ENCODE data around the gene SLC44A1.

SLC44A1 gene

GRCh38 chr9:105390871-105391270 lies 146.4 kb downstream of the SLC44A1 start:
- H3K23ac ChIP-seq (ENCODE audit: low read length) = no peak overlapping the region
- no peak overlapping the region for H4K8ac ChIP-seq (ENCODE audit: low read depth, low read length)
- H3K27me3 ChIP-seq (ENCODE audit: insufficient read depth, low read length) = no peaks in the 10 kb centered on the region
- no peak for DNase-seq
- H3K79me1 ChIP-seq (ENCODE audit: low read length) = no peaks in the 10 kb centered on the region
- H3K4ac ChIP-seq (ENCODE audit: low read depth, low read length) = no peak overlapping the region
- H3K27ac ChIP-seq (ENCODE audit: low read depth, low read length) = no peak overlapping the region
- H3K4me2 ChIP-seq (ENCODE audit: low read length) = no peak overlapping the region
- H2BK120ac ChIP-seq (ENCODE audit: insufficient read depth, low read length, poor library complexity) = no peak overlapping the region
- H2BK12ac ChIP-seq (ENCODE audit: low read length) = no peak overlapping the region
- no peak overlapping the region for H3K14ac ChIP-seq (ENCODE audit: low read length)
- no peak overlapping the region for H4K91ac ChIP-seq (ENCODE audit: low read depth, low read length)
- H3K9me3 ChIP-seq (ENCODE audit: insufficient read depth, low read depth, low read length) = no peaks in the 10 kb centered on the region
- H3K4me3 ChIP-seq (ENCODE audit: low read depth, low read length) = no peak overlapping the region
- no peaks in the 10 kb centered on the region for H3K4me1 ChIP-seq (ENCODE audit: control insufficient read depth in 1 of 2, insufficient read depth in 2 of 2, low read length in 2 of 2)
- no peaks in the 10 kb centered on the region for H3K79me2 ChIP-seq (ENCODE audit: control insufficient read depth, insufficient read depth, low read length, poor library complexity)
- no peak overlapping the region for H4K12ac ChIP-seq (ENCODE audit: low read depth, low read length)
- no peak overlapping the region for H2BK5ac ChIP-seq (ENCODE audit: low read depth, low read length, poor library complexity)
- no peak overlapping the region for H3K18ac ChIP-seq (ENCODE audit: low read length)
- WGBS (ENCODE audit: extremely low coverage, insufficient coverage, insufficient read length) = no CpG with 5 or more reads among the region's 3 CpGs
- H2AK5ac ChIP-seq (ENCODE audit: low read length) = no peak overlapping the region
- no peaks in the 10 kb centered on the region for H3K36me3 ChIP-seq (ENCODE audit: control insufficient read depth in 1 of 2, insufficient read depth in 2 of 2, low read length in 2 of 2)
- H2AFZ ChIP-seq (ENCODE audit: insufficient read depth, low read length, poor library complexity) = no peak overlapping the region
- no peak overlapping the region for H3K9ac ChIP-seq (ENCODE audit: low read length)

- Histone ChIP-seq H3K79me1 (ENCODE audit: low read length) (no peaks in the 10 kb centered on the region), H3K9me3 (ENCODE audit: insufficient read depth, low read depth, low read length) (no peaks in the 10 kb centered on the region), H3K4me2 (ENCODE audit: low read length) (no peak overlapping the region), H3K36me3 (ENCODE audit: control insufficient read depth in 1 of 2, insufficient read depth in 2 of 2, low read length in 2 of 2) (no peaks in the 10 kb centered on the region), H2BK12ac (ENCODE audit: low read length) (no peak overlapping the region), H2AK5ac (ENCODE audit: low read length) (no peak overlapping the region), H2AFZ (ENCODE audit: insufficient read depth, low read length, poor library complexity) (no peak overlapping the region), H3K4me1 (ENCODE audit: control insufficient read depth in 1 of 2, insufficient read depth in 2 of 2, low read length in 2 of 2) (no peaks in the 10 kb centered on the region), H3K4ac (ENCODE audit: low read depth, low read length) (no peak overlapping the region), H2BK5ac (ENCODE audit: low read depth, low read length, poor library complexity) (no peak overlapping the region), H3K4me3 (ENCODE audit: low read depth, low read length) (no peak overlapping the region), H3K27ac (ENCODE audit: low read depth, low read length) (no peak overlapping the region), H3K23ac (ENCODE audit: low read length) (no peak overlapping the region), H4K12ac (ENCODE audit: low read depth, low read length) (no peak overlapping the region), H4K8ac (ENCODE audit: low read depth, low read length) (no peak overlapping the region), H3K9ac (ENCODE audit: low read length) (no peak overlapping the region), H2BK120ac (ENCODE audit: insufficient read depth, low read length, poor library complexity) (no peak overlapping the region), H3K14ac (ENCODE audit: low read length) (no peak overlapping the region), H4K91ac (ENCODE audit: low read depth, low read length) (no peak overlapping the region), H3K27me3 (ENCODE audit: insufficient read depth, low read length) (no peaks in the 10 kb centered on the region), H3K18ac (ENCODE audit: low read length) (no peak overlapping the region), H3K79me2 (ENCODE audit: control insufficient read depth, insufficient read depth, low read length, poor library complexity) (no peaks in the 10 kb centered on the region)
- DNase-seq = no peak
- no CpG with 5 or more reads among the region's 1 CpG for WGBS (ENCODE audit: extremely low coverage, insufficient coverage, insufficient read length)
These were observed 146.8 kb downstream of the SLC44A1 start for GRCh38 chr9:105391288-105391687.

- Histone ChIP-seq H3K27ac (ENCODE audit: low read depth, low read length) (no peak overlapping the region), H3K9ac (ENCODE audit: low read length) (no peak overlapping the region), H2AFZ (ENCODE audit: insufficient read depth, low read length, poor library complexity) (no peak overlapping the region), H3K18ac (ENCODE audit: low read length) (no peak overlapping the region), H3K4me3 (ENCODE audit: low read depth, low read length) (no peak overlapping the region), H3K23ac (ENCODE audit: low read length) (no peak overlapping the region), H4K12ac (ENCODE audit: low read depth, low read length) (no peak overlapping the region), H4K91ac (ENCODE audit: low read depth, low read length) (no peak overlapping the region), H2BK120ac (ENCODE audit: insufficient read depth, low read length, poor library complexity) (no peak overlapping the region), H3K4me2 (ENCODE audit: low read length) (no peak overlapping the region), H2BK12ac (ENCODE audit: low read length) (no peak overlapping the region), H3K9me3 (ENCODE audit: insufficient read depth, low read depth, low read length) (no peaks in the 10 kb centered on the region), H3K27me3 (ENCODE audit: insufficient read depth, low read length) (no peaks in the 10 kb centered on the region), H3K36me3 (ENCODE audit: control insufficient read depth in 1 of 2, insufficient read depth in 2 of 2, low read length in 2 of 2) (no peaks in the 10 kb centered on the region), H3K4ac (ENCODE audit: low read depth, low read length) (no peak overlapping the region), H2AK5ac (ENCODE audit: low read length) (no peak overlapping the region), H3K14ac (ENCODE audit: low read length) (no peak overlapping the region), H2BK5ac (ENCODE audit: low read depth, low read length, poor library complexity) (no peak overlapping the region), H4K8ac (ENCODE audit: low read depth, low read length) (no peak overlapping the region), H3K79me1 (ENCODE audit: low read length) (no peaks in the 10 kb centered on the region), H3K4me1 (ENCODE audit: control insufficient read depth in 1 of 2, insufficient read depth in 2 of 2, low read length in 2 of 2) (no peaks in the 10 kb centered on the region), H3K79me2 (ENCODE audit: control insufficient read depth, insufficient read depth, low read length, poor library complexity) (no peaks in the 10 kb centered on the region)
- DNase-seq = no peak
- WGBS (ENCODE audit: extremely low coverage, insufficient coverage, insufficient read length) = no CpG with 5 or more reads among the region's 1 CpG
These were observed 148.1 kb downstream of the SLC44A1 start for GRCh38 chr9:105392531-105392930.

- H3K79me1 ChIP-seq (ENCODE audit: low read length) = no peaks in the 10 kb centered on the region
- no peak overlapping the region for H4K91ac ChIP-seq (ENCODE audit: low read depth, low read length)
- H4K12ac ChIP-seq (ENCODE audit: low read depth, low read length) = no peak overlapping the region
- no peaks in the 10 kb centered on the region for H3K4me1 ChIP-seq (ENCODE audit: control insufficient read depth in 1 of 2, insufficient read depth in 2 of 2, low read length in 2 of 2)
- H3K4ac ChIP-seq (ENCODE audit: low read depth, low read length) = no peak overlapping the region
- H2AFZ ChIP-seq (ENCODE audit: insufficient read depth, low read length, poor library complexity) = no peak overlapping the region
- no peak overlapping the region for H3K23ac ChIP-seq (ENCODE audit: low read length)
- H4K8ac ChIP-seq (ENCODE audit: low read depth, low read length) = no peak overlapping the region
- H2AK5ac ChIP-seq (ENCODE audit: low read length) = no peak overlapping the region
- no peak overlapping the region for H2BK120ac ChIP-seq (ENCODE audit: insufficient read depth, low read length, poor library complexity)
- H3K9me3 ChIP-seq (ENCODE audit: insufficient read depth, low read depth, low read length) = no peaks in the 10 kb centered on the region
- H3K36me3 ChIP-seq (ENCODE audit: control insufficient read depth in 1 of 2, insufficient read depth in 2 of 2, low read length in 2 of 2) = no peaks in the 10 kb centered on the region
- H3K14ac ChIP-seq (ENCODE audit: low read length) = no peak overlapping the region
- no peak overlapping the region for H3K4me2 ChIP-seq (ENCODE audit: low read length)
- no peak overlapping the region for H3K4me3 ChIP-seq (ENCODE audit: low read depth, low read length)
- DNase-seq = no peak
- H3K18ac ChIP-seq (ENCODE audit: low read length) = no peak overlapping the region
- H3K79me2 ChIP-seq (ENCODE audit: control insufficient read depth, insufficient read depth, low read length, poor library complexity) = no peaks in the 10 kb centered on the region
- no peak overlapping the region for H3K27ac ChIP-seq (ENCODE audit: low read depth, low read length)
- no peaks in the 10 kb centered on the region for H3K27me3 ChIP-seq (ENCODE audit: insufficient read depth, low read length)
- H3K9ac ChIP-seq (ENCODE audit: low read length) = no peak overlapping the region
- no peak overlapping the region for H2BK5ac ChIP-seq (ENCODE audit: low read depth, low read length, poor library complexity)
- no peak overlapping the region for H2BK12ac ChIP-seq (ENCODE audit: low read length)
- WGBS (ENCODE audit: extremely low coverage, insufficient coverage, insufficient read length) = no CpG with 5 or more reads among the region's 4 CpGs
These were observed 149.3 kb downstream of the SLC44A1 start for GRCh38 chr9:105393576-105394344.
